Liver (tissue), 3 donors: ENCODE data around the gene SLC29A3.

Experiments
- HNF4G ChIP-seq: IDR thresholded peaks from 2 replicates; pipeline ENCODE4 v1.6.1; 2016; ENCODE audit warnings: antibody characterized with exemption
- JUND ChIP-seq, 2 donors: IDR thresholded peaks; 2 replicates each; pipeline ENCODE4 v1.6.1; 2016; ENCODE audit warnings: antibody characterized with exemption in 2 of 2
- NR2F2 ChIP-seq: IDR thresholded peaks from 2 replicates; pipeline ENCODE4 v1.6.1; 2016; ENCODE audit warnings: antibody characterized with exemption
- RAD21 ChIP-seq, 2 donors: IDR thresholded peaks; 2 replicates each; pipeline ENCODE4 v1.6.1; 2016; ENCODE audit warnings: antibody characterized with exemption in 2 of 2, mild to moderate bottlenecking in 2 of 2
- RXRA ChIP-seq, 2 donors: IDR thresholded peaks; 2 replicates each; pipeline ENCODE4 v1.6.1; 2017 to 2018; ENCODE audit warnings: antibody characterized with exemption in 2 of 2, mild to moderate bottlenecking in 1 of 2
- SP1 ChIP-seq: IDR thresholded peaks from 2 replicates; pipeline ENCODE4 v1.6.1; 2018; ENCODE audit warnings: antibody characterized with exemption, mild to moderate bottlenecking
- TAF1 ChIP-seq: conservative IDR thresholded peaks from 2 replicates; pipeline ENCODE4 v1.6.1; 2016; ENCODE audit warnings: antibody characterized with exemption, mild to moderate bottlenecking
- YY1 ChIP-seq: IDR thresholded peaks from 2 replicates; pipeline ENCODE4 v1.6.1; 2016; ENCODE audit warnings: antibody characterized with exemption, mild to moderate bottlenecking
- TF ChIP-seq, protein P1 (sequence below): fragments of 150-350 bp; IDR thresholded peaks from 2 replicates; pipeline ENCODE4 v1.5.1; 2017; ENCODE audit warnings: improper control_type of control experiment, low read depth, low read length; ENCODE audit not compliant: missing input control
- TF ChIP-seq, protein P2 (sequence below): IDR thresholded peaks from 2 replicates; pipeline ENCODE4 v1.6.1; 2016; ENCODE audit warnings: antibody characterized with exemption
- TF ChIP-seq, protein P3 (sequence below): IDR thresholded peaks from 2 replicates; pipeline ENCODE4 v1.6.1; 2016; ENCODE audit warnings: antibody characterized with exemption, mild to moderate bottlenecking
- TF ChIP-seq, protein P4 (sequence below): IDR thresholded peaks from 2 replicates; pipeline ENCODE4 v1.6.1; 2016; ENCODE audit warnings: antibody characterized with exemption
- TF ChIP-seq, protein P5 (sequence below): IDR thresholded peaks from 2 replicates; pipeline ENCODE4 v1.6.1; 2016; ENCODE audit warnings: antibody characterized with exemption
- donor health status: healthy.
- donor health status: healthy.

DNA sequence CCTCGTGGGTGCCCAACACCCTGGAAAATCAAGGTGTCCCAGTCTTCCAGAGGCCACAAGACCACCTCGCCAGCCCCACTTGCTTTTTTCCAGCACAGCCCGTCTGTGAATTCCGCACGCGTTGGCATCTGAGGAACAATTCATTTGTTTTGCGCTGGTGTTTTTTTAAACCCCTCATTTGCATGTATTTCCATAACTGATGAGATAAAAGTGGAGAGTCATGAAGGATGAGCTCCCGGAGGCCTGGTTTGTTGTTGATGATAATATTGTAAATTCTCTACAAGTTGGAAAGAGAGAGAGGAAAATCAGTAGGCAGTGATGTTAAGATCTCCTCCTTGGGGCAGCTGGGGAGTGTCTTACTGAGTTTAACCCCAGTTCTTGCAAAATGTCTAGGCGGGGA, 34.6 kb downstream of the SLC29A3 start:
- TF ChIP-seq, protein P1, sequence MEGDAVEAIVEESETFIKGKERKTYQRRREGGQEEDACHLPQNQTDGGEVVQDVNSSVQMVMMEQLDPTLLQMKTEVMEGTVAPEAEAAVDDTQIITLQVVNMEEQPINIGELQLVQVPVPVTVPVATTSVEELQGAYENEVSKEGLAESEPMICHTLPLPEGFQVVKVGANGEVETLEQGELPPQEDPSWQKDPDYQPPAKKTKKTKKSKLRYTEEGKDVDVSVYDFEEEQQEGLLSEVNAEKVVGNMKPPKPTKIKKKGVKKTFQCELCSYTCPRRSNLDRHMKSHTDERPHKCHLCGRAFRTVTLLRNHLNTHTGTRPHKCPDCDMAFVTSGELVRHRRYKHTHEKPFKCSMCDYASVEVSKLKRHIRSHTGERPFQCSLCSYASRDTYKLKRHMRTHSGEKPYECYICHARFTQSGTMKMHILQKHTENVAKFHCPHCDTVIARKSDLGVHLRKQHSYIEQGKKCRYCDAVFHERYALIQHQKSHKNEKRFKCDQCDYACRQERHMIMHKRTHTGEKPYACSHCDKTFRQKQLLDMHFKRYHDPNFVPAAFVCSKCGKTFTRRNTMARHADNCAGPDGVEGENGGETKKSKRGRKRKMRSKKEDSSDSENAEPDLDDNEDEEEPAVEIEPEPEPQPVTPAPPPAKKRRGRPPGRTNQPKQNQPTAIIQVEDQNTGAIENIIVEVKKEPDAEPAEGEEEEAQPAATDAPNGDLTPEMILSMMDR = no peak
- TF ChIP-seq SP1 = no peak
- no peak for TF ChIP-seq NR2F2
- TF ChIP-seq, protein P2, sequence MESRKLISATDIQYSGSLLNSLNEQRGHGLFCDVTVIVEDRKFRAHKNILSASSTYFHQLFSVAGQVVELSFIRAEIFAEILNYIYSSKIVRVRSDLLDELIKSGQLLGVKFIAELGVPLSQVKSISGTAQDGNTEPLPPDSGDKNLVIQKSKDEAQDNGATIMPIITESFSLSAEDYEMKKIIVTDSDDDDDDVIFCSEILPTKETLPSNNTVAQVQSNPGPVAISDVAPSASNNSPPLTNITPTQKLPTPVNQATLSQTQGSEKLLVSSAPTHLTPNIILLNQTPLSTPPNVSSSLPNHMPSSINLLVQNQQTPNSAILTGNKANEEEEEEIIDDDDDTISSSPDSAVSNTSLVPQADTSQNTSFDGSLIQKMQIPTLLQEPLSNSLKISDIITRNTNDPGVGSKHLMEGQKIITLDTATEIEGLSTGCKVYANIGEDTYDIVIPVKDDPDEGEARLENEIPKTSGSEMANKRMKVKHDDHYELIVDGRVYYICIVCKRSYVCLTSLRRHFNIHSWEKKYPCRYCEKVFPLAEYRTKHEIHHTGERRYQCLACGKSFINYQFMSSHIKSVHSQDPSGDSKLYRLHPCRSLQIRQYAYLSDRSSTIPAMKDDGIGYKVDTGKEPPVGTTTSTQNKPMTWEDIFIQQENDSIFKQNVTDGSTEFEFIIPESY = no peak
- no peak for TF ChIP-seq HNF4G
- TF ChIP-seq YY1 = no peak
- TF ChIP-seq RAD21 (IDR thresholded peaks at IDR 0.05) = no peak
- TF ChIP-seq, protein P3, sequence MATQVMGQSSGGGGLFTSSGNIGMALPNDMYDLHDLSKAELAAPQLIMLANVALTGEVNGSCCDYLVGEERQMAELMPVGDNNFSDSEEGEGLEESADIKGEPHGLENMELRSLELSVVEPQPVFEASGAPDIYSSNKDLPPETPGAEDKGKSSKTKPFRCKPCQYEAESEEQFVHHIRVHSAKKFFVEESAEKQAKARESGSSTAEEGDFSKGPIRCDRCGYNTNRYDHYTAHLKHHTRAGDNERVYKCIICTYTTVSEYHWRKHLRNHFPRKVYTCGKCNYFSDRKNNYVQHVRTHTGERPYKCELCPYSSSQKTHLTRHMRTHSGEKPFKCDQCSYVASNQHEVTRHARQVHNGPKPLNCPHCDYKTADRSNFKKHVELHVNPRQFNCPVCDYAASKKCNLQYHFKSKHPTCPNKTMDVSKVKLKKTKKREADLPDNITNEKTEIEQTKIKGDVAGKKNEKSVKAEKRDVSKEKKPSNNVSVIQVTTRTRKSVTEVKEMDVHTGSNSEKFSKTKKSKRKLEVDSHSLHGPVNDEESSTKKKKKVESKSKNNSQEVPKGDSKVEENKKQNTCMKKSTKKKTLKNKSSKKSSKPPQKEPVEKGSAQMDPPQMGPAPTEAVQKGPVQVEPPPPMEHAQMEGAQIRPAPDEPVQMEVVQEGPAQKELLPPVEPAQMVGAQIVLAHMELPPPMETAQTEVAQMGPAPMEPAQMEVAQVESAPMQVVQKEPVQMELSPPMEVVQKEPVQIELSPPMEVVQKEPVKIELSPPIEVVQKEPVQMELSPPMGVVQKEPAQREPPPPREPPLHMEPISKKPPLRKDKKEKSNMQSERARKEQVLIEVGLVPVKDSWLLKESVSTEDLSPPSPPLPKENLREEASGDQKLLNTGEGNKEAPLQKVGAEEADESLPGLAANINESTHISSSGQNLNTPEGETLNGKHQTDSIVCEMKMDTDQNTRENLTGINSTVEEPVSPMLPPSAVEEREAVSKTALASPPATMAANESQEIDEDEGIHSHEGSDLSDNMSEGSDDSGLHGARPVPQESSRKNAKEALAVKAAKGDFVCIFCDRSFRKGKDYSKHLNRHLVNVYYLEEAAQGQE = no peak
- no peak for TF ChIP-seq TAF1
- no peak for TF ChIP-seq RXRA (IDR thresholded peaks at IDR 0.05)
- TF ChIP-seq, protein P4, sequence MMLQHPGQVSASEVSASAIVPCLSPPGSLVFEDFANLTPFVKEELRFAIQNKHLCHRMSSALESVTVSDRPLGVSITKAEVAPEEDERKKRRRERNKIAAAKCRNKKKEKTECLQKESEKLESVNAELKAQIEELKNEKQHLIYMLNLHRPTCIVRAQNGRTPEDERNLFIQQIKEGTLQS = no peak
- no peak for TF ChIP-seq JUND (IDR thresholded peaks at IDR 0.05)
- TF ChIP-seq, protein P5, sequence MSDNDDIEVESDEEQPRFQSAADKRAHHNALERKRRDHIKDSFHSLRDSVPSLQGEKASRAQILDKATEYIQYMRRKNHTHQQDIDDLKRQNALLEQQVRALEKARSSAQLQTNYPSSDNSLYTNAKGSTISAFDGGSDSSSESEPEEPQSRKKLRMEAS = no peak
